Endothelial cell of umbilical vein (primary cell): ENCODE data around the gene MYCBP. TPM values are rescaled to one million over a fixed set of nuclear protein-coding genes. Genes with fewer than 3 reads are reported as not detected.

ENCODE experiments used
- BruUV-seq: library from RNA; stranded (reverse); fragments of 400-500 nt; replicated peaks from 2 replicates; lab custom pipeline; 2021; lab: Mats Ljungman, UMichigan
- CTCF ChIA-PET: fragments of 300-600, 350-600 bp; sonication (Branson Sonifier 250); formaldehyde crosslinking; loops from one replicate; lab custom pipeline; 2021; ENCODE audit warnings: antibody characterized with exemption, inconsistent platforms; lab: Charles Lee
- POLR2A ChIA-PET: fragments of 300-600, 350-600 bp; sonication (Branson Sonifier 250); formaldehyde crosslinking; loops from one replicate; lab custom pipeline; 2021; ENCODE audit warnings: antibody characterized with exemption, inconsistent platforms; lab: Charles Lee
- DNase-seq: peaks from one replicate; pipeline ENCODE4 v3.0.0-alpha.2; 2011; ENCODE audit warnings: low read depth, low spot score
- FAIRE-seq: peaks from 2 replicates; lab custom pipeline; 2011; peaks lifted over from hg19 to GRCh38; lab: Jason Lieb, UNC
- H2AFZ ChIP-seq: 2 replicates; pipeline ENCODE4 v1.6.0; 2012; ENCODE audit warnings: low read depth, low read length, control low read depth, inconsistent platforms
- H3K27ac ChIP-seq: 2 replicates; pipeline ENCODE4 v1.5.1; 2011; ENCODE audit warnings: low read depth, mild to moderate bottlenecking, control low read depth, low read length, moderate library complexity; ENCODE audit not compliant: insufficient read depth
- H3K27me3 ChIP-seq, 2 experiments: 2 replicates each; pipeline versions ENCODE4 v1.6.0 to v1.6.1; 2011; ENCODE audit warnings: low read length in 2 of 2, mixed read lengths in 1 of 2; ENCODE audit not compliant: control insufficient read depth in 2 of 2, insufficient read depth in 2 of 2
- H3K36me3 ChIP-seq, 2 experiments: 2 replicates in 1 of 2; 3 replicates in 1 of 2; pipeline ENCODE4 v1.5.1; 2011; ENCODE audit warnings: low read length in 2 of 2, mild to moderate bottlenecking in 1 of 2, moderate library complexity in 1 of 2; ENCODE audit not compliant: control insufficient read depth in 2 of 2, insufficient read depth in 2 of 2; ENCODE audit errors: extremely low read depth in 1 of 2
- H3K4me1 ChIP-seq: 3 replicates; pipeline ENCODE4 v1.5.1; 2011; ENCODE audit warnings: mild to moderate bottlenecking, low read length; ENCODE audit not compliant: control insufficient read depth, insufficient read depth; ENCODE audit errors: extremely low read depth
- H3K4me2 ChIP-seq: 2 replicates; pipeline ENCODE4 v1.6.1; 2011; ENCODE audit warnings: low read length, control low read depth, mixed read lengths; ENCODE audit not compliant: insufficient read depth
- H3K4me3 ChIP-seq, 3 experiments: fragments of 200-600 bp in 1 of 3; sonication (generic), shearing (Covaris generic) in 1 of 3; replicated peaks in 1 of 3; 2 replicates each; pipeline ENCODE4 v1.5.1; 2011 to 2016; ENCODE audit warnings: control low read depth in 3 of 3, low read length in 3 of 3, mild to moderate bottlenecking in 2 of 3, inconsistent platforms in 1 of 3, low read depth in 1 of 3, moderate library complexity in 1 of 3; ENCODE audit not compliant: insufficient read depth in 1 of 3
- H3K79me2 ChIP-seq: 2 replicates; pipeline ENCODE4 v1.6.0; 2012; ENCODE audit warnings: low read length, inconsistent platforms; ENCODE audit not compliant: control insufficient read depth, insufficient read depth
- H3K9ac ChIP-seq: replicated peaks from 2 replicates; pipeline ENCODE3; 2011; ENCODE audit warnings: low read length, control low read depth; ENCODE audit not compliant: insufficient read depth; ENCODE audit errors: extremely low read depth
- H3K9me1 ChIP-seq: replicated peaks from 3 replicates; pipeline ENCODE4 v1.6.0; 2011; ENCODE audit warnings: mild to moderate bottlenecking, low read length; ENCODE audit not compliant: control insufficient read depth, insufficient read depth; ENCODE audit errors: extremely low read depth
- H3K9me3 ChIP-seq: replicated peaks from 2 replicates; pipeline ENCODE4 v1.5.1; 2012; ENCODE audit warnings: low read length, inconsistent platforms; ENCODE audit not compliant: control insufficient read depth, insufficient read depth
- H4K20me1 ChIP-seq: replicated peaks from 2 replicates; pipeline ENCODE3; 2011; ENCODE audit warnings: mild to moderate bottlenecking, low read length; ENCODE audit not compliant: control insufficient read depth, insufficient read depth; ENCODE audit errors: extremely low read depth
- EZH2 ChIP-seq: IDR thresholded peaks from 2 replicates; pipeline ENCODE4 v1.6.1; 2012; ENCODE audit warnings: borderline replicate concordance, low read depth, mild to moderate bottlenecking, moderate library complexity, low read length, inconsistent platforms; ENCODE audit not compliant: severe bottlenecking
- FOS ChIP-seq: IDR thresholded peaks from 2 replicates; pipeline ENCODE4 v1.6.1; 2011; ENCODE audit warnings: mild to moderate bottlenecking, low read length, moderate library complexity, borderline replicate concordance; ENCODE audit not compliant: insufficient read depth
- GATA2 ChIP-seq: IDR thresholded peaks from 2 replicates; pipeline ENCODE4 v1.7.0; 2011; ENCODE audit warnings: low read depth, mild to moderate bottlenecking, moderate library complexity, mixed read lengths, low read length; ENCODE audit not compliant: insufficient read length, insufficient read depth
- JUN ChIP-seq: IDR thresholded peaks from 2 replicates; pipeline ENCODE4 v1.6.1; 2011; ENCODE audit warnings: borderline replicate concordance, low read depth; ENCODE audit not compliant: insufficient read length, insufficient read depth
- MYC ChIP-seq: IDR thresholded peaks from one replicate; pipeline ENCODE4 v1.6.1; 2011; ENCODE audit warnings: mild to moderate bottlenecking, low read depth, low read length
- POLR2A ChIP-seq: IDR thresholded peaks from 2 replicates; pipeline ENCODE4 v1.6.1; 2012; ENCODE audit warnings: low read depth, mild to moderate bottlenecking, control low read depth, low read length
- POLR2AphosphoS5 ChIP-seq: IDR thresholded peaks from 2 replicates; pipeline ENCODE4 v1.6.1; 2012; ENCODE audit warnings: low read depth, mild to moderate bottlenecking, control low read depth, low read length, moderate library complexity; ENCODE audit not compliant: insufficient read depth
- dilution Hi-C: fragments of 300-500 bp; cut with MboI; formaldehyde crosslinking; loops from one replicate; pipeline ENCODE4 v1.15.0; 2019; ENCODE audit warnings: low sequenced_read_pairs; ENCODE audit not compliant: extremely low pct_ligation_motif_present
- intact Hi-C: fragments of 100-400 bp; cut with micrococcal nuclease; formaldehyde crosslinking; loops from one replicate; pipeline ENCODE4 v1.10.0; 2022
- polyA plus RNA-seq, 4 experiments: library from polyadenylated mRNA; depleted of rRNA in 3 of 4; stranded (reverse) in 3 of 4; unstranded in 1 of 4; fragments of >200 nt; gene quantifications; 2 replicates each; pipeline versions ENCODE4 v1.2.1 to v1.2.3, GENCODE V29; 2011 to 2012; ENCODE audit warnings: missing spikeins in 1 of 4
- total RNA-seq: library from RNA; stranded (reverse); gene quantifications from 2 replicates; pipeline ENCODE4 v1.2.3, GENCODE V29; 2021
- TF ChIP-seq, protein P1 (sequence below), 2 donors: IDR thresholded peaks; 1 replicate in 1 of 2; 2 replicates in 1 of 2; pipeline ENCODE4 v1.5.1; 2011; ENCODE audit warnings: low read length in 2 of 2, mild to moderate bottlenecking in 2 of 2, moderate library complexity in 2 of 2, control low read depth in 1 of 2, inconsistent platforms in 1 of 2, low read depth in 1 of 2; ENCODE audit not compliant: insufficient read depth in 1 of 2; ENCODE audit errors: extremely low read depth in 1 of 2
- TF ChIP-seq, protein P2 (sequence below): IDR thresholded peaks from 2 replicates; pipeline ENCODE4 v1.6.1; 2011; ENCODE audit not compliant: insufficient read depth, insufficient read length

Gene MYCBP
- total and polyA plus RNA-seq, 2 donors (not counting 3 experiments of a cell fraction or from before 2014, with no cell fraction given) = 9.5 to 23.1 TPM

DNA sequence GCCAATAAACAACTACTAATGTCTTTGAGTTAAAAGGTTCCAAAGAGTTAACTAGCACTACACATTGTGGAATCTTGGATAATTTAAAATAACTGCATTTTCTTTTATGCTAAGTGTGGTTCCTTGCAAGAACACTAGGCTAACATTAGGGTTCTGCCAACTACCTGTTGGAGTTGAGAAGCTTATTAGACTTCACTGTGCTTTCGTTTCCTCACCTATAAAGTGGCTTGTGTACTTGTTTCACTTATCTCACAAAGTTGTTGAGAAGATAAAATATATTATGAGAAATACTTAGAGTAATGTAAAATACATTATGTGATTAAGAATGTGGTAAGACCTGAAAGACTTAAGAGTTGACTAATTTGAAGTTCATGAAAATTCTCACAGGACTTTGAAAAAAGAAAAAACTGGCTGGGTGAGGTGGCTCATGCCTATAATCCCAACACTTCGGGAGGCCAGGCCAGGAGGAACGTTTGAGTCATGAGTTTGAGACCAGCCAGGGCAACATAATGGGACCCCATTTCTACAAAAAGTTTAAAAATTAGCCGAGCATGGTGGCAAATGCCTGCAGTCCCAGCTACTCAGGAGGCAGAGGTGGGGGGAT lies 7.9 kb downstream of the MYCBP start:
- Histone ChIP-seq H4K20me1 (no peaks in the 10 kb centered on the region), H3K9me1 (no peaks in the 10 kb centered on the region), H3K4me3 (no peak overlapping the region), H3K9me3 (no peaks in the 10 kb centered on the region), H3K27me3 (no peaks in the 10 kb centered on the region), H3K4me1 (peaks cover 5% of the 10 kb centered on the region), H3K9ac (no peak overlapping the region), H3K79me2 (peaks cover 7% of the 10 kb centered on the region), H2AFZ (no peak overlapping the region), H3K27ac (no peak overlapping the region), H3K36me3 (peaks cover 3 to 4% of the 10 kb centered on the region in 2 experiments), H3K4me2 (no peak overlapping the region)
- BruUV-seq = no TSS peak
- intact Hi-C loops = loop anchor here (10.0 kb wide), 1 partner anchor 710 kb away; the partner anchor contains the start of gene PABPC4
- dilution Hi-C loops = no loop called here
- ChIA-PET CTCF (no interaction called here), POLR2A (no interaction called here)
- DNase-seq (no peak), FAIRE-seq (no peak)
- TF ChIP-seq, protein P1, sequence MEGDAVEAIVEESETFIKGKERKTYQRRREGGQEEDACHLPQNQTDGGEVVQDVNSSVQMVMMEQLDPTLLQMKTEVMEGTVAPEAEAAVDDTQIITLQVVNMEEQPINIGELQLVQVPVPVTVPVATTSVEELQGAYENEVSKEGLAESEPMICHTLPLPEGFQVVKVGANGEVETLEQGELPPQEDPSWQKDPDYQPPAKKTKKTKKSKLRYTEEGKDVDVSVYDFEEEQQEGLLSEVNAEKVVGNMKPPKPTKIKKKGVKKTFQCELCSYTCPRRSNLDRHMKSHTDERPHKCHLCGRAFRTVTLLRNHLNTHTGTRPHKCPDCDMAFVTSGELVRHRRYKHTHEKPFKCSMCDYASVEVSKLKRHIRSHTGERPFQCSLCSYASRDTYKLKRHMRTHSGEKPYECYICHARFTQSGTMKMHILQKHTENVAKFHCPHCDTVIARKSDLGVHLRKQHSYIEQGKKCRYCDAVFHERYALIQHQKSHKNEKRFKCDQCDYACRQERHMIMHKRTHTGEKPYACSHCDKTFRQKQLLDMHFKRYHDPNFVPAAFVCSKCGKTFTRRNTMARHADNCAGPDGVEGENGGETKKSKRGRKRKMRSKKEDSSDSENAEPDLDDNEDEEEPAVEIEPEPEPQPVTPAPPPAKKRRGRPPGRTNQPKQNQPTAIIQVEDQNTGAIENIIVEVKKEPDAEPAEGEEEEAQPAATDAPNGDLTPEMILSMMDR (IDR thresholded peaks at IDR 0.05; ENCODE audit: extremely low read depth in 1 of 2, insufficient read depth in 1 of 2, low read depth in 1 of 2, low read length in 2 of 2) = no peak
- no peak for TF ChIP-seq MYC
- no peak for TF ChIP-seq JUN
- no peak for TF ChIP-seq FOS
- TF ChIP-seq, protein P2, sequence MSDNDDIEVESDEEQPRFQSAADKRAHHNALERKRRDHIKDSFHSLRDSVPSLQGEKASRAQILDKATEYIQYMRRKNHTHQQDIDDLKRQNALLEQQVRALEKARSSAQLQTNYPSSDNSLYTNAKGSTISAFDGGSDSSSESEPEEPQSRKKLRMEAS = no peak
- TF ChIP-seq POLR2AphosphoS5 = no peak
- no peak for TF ChIP-seq EZH2
- no peak for TF ChIP-seq POLR2A
- TF ChIP-seq GATA2 = no peak
